A673 (cell line): ENCODE results near the gene IGFL2. TPM values are rescaled to one million over a fixed set of nuclear protein-coding genes. Genes with fewer than 3 reads are reported as not detected.

Experiments
- BruUV-seq: library from RNA; stranded (reverse); fragments of 400-500 nt; replicated peaks from 2 replicates; lab custom pipeline; 2021; lab: Mats Ljungman, UMichigan
- CTCF ChIA-PET: fragments of 300-600 bp; sonication (Branson Sonifier 250); formaldehyde crosslinking; loops from one replicate; lab custom pipeline; 2022; ENCODE audit warnings: antibody characterized with exemption; lab: Charles Lee
- POLR2A ChIA-PET: fragments of 300-600 bp; sonication (Branson Sonifier 250); formaldehyde crosslinking; loops from one replicate; lab custom pipeline; 2022; ENCODE audit warnings: antibody characterized with exemption; ENCODE audit not compliant: low non-redundant PET; lab: Charles Lee
- DNase-seq: peaks from one replicate; pipeline ENCODE4 v3.0.0-alpha.2; 2015; ENCODE audit warnings: low spot score
- H3K27ac ChIP-seq: fragments of 200-600 bp; sonication (generic); 2 replicates; pipeline ENCODE4 v1.5.1; 2016; ENCODE audit warnings: mixed run types, low read depth, mild to moderate bottlenecking, mixed read lengths, antibody characterized with exemption, low read length; ENCODE audit not compliant: poor library complexity, severe bottlenecking
- H3K27me3 ChIP-seq: fragments of 200-600 bp; sonication (generic); replicated peaks from 2 replicates; pipeline ENCODE4 v1.6.1; 2017; ENCODE audit warnings: mixed run types, low read depth, mild to moderate bottlenecking, mixed read lengths, antibody characterized with exemption, low read length; ENCODE audit not compliant: insufficient read depth, poor library complexity
- H3K36me3 ChIP-seq: fragments of 200-600 bp; sonication (generic); 2 replicates; pipeline ENCODE4 v1.6.1; 2016; ENCODE audit warnings: mixed run types, mild to moderate bottlenecking, mixed read lengths, antibody characterized with exemption, low read length; ENCODE audit not compliant: insufficient read depth, poor library complexity, severe bottlenecking
- H3K4me1 ChIP-seq: fragments of 200-600 bp; sonication (generic); 2 replicates; pipeline ENCODE4 v1.6.1; 2017; ENCODE audit warnings: mixed run types, mild to moderate bottlenecking, mixed read lengths, antibody characterized with exemption, low read length; ENCODE audit not compliant: insufficient read depth, poor library complexity, severe bottlenecking
- H3K4me3 ChIP-seq: fragments of 200-600 bp; sonication (generic); 2 replicates; pipeline ENCODE4 v1.5.1; 2016; ENCODE audit warnings: low read depth, mixed run types, mild to moderate bottlenecking, mixed read lengths, low read length; ENCODE audit not compliant: poor library complexity, severe bottlenecking
- H3K9me3 ChIP-seq: fragments of 200-600 bp; sonication (generic); 2 replicates; pipeline ENCODE4 v1.6.1; 2016; ENCODE audit warnings: mixed run types, low read depth, mild to moderate bottlenecking, mixed read lengths, antibody characterized with exemption, low read length; ENCODE audit not compliant: poor library complexity, severe bottlenecking
- CTCF ChIP-seq: fragments of 300-800, 200-600 bp; sonication (generic); conservative IDR thresholded peaks from 2 replicates; pipeline ENCODE4 v1.5.1; 2017; ENCODE audit warnings: low read depth, mild to moderate bottlenecking, antibody characterized with exemption, low read length, moderate library complexity, mixed read lengths
- EZH2 ChIP-seq: fragments of 200-600 bp; sonication (generic); IDR thresholded peaks from 2 replicates; pipeline ENCODE4 v1.6.1; 2017; ENCODE audit warnings: borderline replicate concordance, low read depth, mild to moderate bottlenecking, mixed read lengths, antibody characterized with exemption, low read length; ENCODE audit not compliant: poor library complexity, severe bottlenecking
- intact Hi-C: fragments of 100-400 bp; cut with micrococcal nuclease; formaldehyde crosslinking; loops from one replicate; pipeline ENCODE4 v1.10.0; 2022; ENCODE audit not compliant: unreplicated experiment
- total RNA-seq: library from RNA; stranded (reverse); gene quantifications from 2 replicates; pipeline ENCODE4 v1.2.3, GENCODE V29; 2021

IGFL2 gene
- total RNA-seq, 1 experiment from 2014 or later = 0.45 TPM

- TF ChIP-seq CTCF (no peak), EZH2 (no peak)
- no peak for DNase-seq
- intact Hi-C loops = no loop called here
- Histone ChIP-seq H3K36me3 (no peaks in the 10 kb centered on the region), H3K4me1 (peaks cover 23% of the 10 kb centered on the region), H3K4me3 (no peak overlapping the region), H3K27ac (peak overlapping the region; percentile 92), H3K9me3 (no peaks in the 10 kb centered on the region), H3K27me3 (no peaks in the 10 kb centered on the region)
- POLR2A ChIA-PET = interaction anchor here (0.7 kb wide), 1 partner anchor 257 kb away, joined by 4 read pairs; no protein-coding TSS in a partner anchor
- BruUV-seq = no TSS peak
- CTCF ChIA-PET = no interaction called here
Measured at GRCh38 chr19:46132508-46133100, 15.4 kb upstream of the IGFL2 start.

- Histone ChIP-seq H3K4me3 (no peak overlapping the region), H3K27me3 (no peaks in the 10 kb centered on the region), H3K36me3 (no peaks in the 10 kb centered on the region), H3K9me3 (no peaks in the 10 kb centered on the region), H3K27ac (peak overlapping the region; percentile 92), H3K4me1 (peaks cover 23% of the 10 kb centered on the region)
- no TSS peak for BruUV-seq
- ChIA-PET CTCF (no interaction called here), POLR2A (interaction anchor here (0.7 kb wide), 1 partner anchor 256 kb away, joined by 4 read pairs; no protein-coding TSS in a partner anchor)
- intact Hi-C loops = no loop called here
- DNase-seq = peak; percentile 92
- TF ChIP-seq EZH2 (no peak), CTCF (no peak)
Measured at GRCh38 chr19:46133101-46133627, 14.9 kb upstream of the IGFL2 start.

- no peak for DNase-seq
- H3K9me3 ChIP-seq = no peaks in the 10 kb centered on the region
- ChIA-PET CTCF (no interaction called here), POLR2A (no interaction called here)
- H3K27ac ChIP-seq = peak overlapping the region; percentile 92
- H3K4me3 ChIP-seq = no peak overlapping the region
- no peaks in the 10 kb centered on the region for H3K36me3 ChIP-seq
- no peaks in the 10 kb centered on the region for H3K27me3 ChIP-seq
- H3K4me1 ChIP-seq = peaks cover 23% of the 10 kb centered on the region
- intact Hi-C loops = no loop called here
- BruUV-seq = TSS peak; percentile 93
- TF ChIP-seq CTCF (no peak), EZH2 (no peak)
Measured at GRCh38 chr19:46133777-46134241, 14.2 kb upstream of the IGFL2 start.
